ENCODE data around the gene PPRC1.

PPRC1 gene

DNA sequence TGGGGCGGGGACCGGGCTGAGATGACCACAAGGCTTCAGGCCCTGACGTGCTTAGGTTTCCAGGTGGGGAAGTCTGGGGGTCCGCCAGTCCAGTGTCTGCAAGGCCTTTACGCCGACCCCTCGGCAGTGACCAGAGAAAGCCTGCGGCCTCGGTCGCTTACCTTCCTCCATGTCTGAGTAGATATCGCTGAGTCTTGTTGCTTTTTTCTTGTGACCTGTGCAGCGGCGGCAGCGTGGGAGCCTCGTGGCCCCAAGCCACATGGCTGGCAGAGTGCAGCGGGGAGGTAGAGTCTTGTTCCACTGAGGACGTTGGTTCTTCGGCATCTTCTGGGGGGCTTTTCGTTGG is 19.7 kb downstream of the PPRC1 start:
- no peaks in the 10 kb centered on the region for H4K20me1 ChIP-seq (ENCODE audit: insufficient read depth, low read length)
- no peaks in the 10 kb centered on the region for H3F3A ChIP-seq (ENCODE audit: insufficient read depth, low read length)
- peak overlapping the region; percentile 98 for H3K9ac ChIP-seq (ENCODE audit: low read length)
- peak overlapping the region; percentile 49 for H3K27ac ChIP-seq (ENCODE audit: low read depth, low read length, poor library complexity, severe bottlenecking)
- no peaks in the 10 kb centered on the region for H3K27me3 ChIP-seq (ENCODE audit: insufficient read depth, low read length)
- peaks cover 56% of the 10 kb centered on the region for H3K36me3 ChIP-seq (ENCODE audit: insufficient read depth, low read length)
- H3K9me2 ChIP-seq (ENCODE audit: low read depth, low read length), result no peaks in the 10 kb centered on the region
- H3K4me1 ChIP-seq (ENCODE audit: insufficient read depth, low read length, severe bottlenecking), result peaks cover 11% of the 10 kb centered on the region
- H3K4me3 ChIP-seq (ENCODE audit: low read depth, low read length, poor library complexity, severe bottlenecking), result peak overlapping the region; percentile 91
- H3K79me2 ChIP-seq (ENCODE audit: insufficient read depth, low read length), result peaks cover 36% of the 10 kb centered on the region
- no peaks in the 10 kb centered on the region for H3K9me3 ChIP-seq (ENCODE audit: low read length)
- peak overlapping the region; percentile 97 for H3K4me2 ChIP-seq (ENCODE audit: low read length)
- TF ChIP-seq EZH2 (IDR thresholded peaks at IDR 0.05; ENCODE audit: borderline replicate concordance, low read length) (no peak), CTCF (IDR thresholded peaks at IDR 0.05; ENCODE audit: low read length) (no peak)
- H2AFZ ChIP-seq (ENCODE audit: low read length), result no peak overlapping the region

DNA sequence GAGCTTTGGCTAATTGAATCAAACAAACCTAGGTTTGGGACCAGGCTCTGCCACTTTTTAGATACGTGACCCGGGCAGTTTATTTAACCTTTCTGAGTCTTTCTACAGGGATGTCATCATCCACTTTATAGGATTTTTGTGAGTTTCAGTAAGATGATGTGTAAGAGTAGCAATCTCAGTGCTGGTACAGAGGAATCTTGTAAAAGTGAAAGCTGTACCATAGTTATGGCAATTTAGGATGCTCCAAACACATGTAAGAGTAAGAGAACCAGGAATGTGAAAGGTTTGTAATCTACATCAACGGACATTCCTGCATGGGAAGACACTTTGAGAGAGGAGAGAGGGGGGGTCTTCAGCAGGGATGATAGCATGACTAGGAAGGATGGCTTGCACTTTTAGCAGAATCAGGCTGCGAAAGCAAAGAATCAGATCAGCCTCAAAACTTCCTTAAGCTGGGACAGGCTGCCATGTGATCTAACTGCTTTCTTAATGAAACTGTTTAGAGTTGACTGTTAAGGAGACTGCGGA is 20.3 kb downstream of the PPRC1 start:
- Histone ChIP-seq H3F3A (ENCODE audit: insufficient read depth, low read length) (no peaks in the 10 kb centered on the region), H3K9ac (ENCODE audit: low read length) (peak overlapping the region; percentile 98), H3K27ac (ENCODE audit: low read depth, low read length, poor library complexity, severe bottlenecking) (peak overlapping the region; percentile 25), H3K4me2 (ENCODE audit: low read length) (peak overlapping the region; percentile 97), H2AFZ (ENCODE audit: low read length) (no peak overlapping the region), H3K9me2 (ENCODE audit: low read depth, low read length) (no peaks in the 10 kb centered on the region), H3K4me1 (ENCODE audit: insufficient read depth, low read length, severe bottlenecking) (peaks cover 11% of the 10 kb centered on the region), H4K20me1 (ENCODE audit: insufficient read depth, low read length) (no peaks in the 10 kb centered on the region), H3K79me2 (ENCODE audit: insufficient read depth, low read length) (peaks cover 36% of the 10 kb centered on the region), H3K36me3 (ENCODE audit: insufficient read depth, low read length) (peaks cover 56% of the 10 kb centered on the region), H3K9me3 (ENCODE audit: low read length) (no peaks in the 10 kb centered on the region), H3K27me3 (ENCODE audit: insufficient read depth, low read length) (no peaks in the 10 kb centered on the region), H3K4me3 (ENCODE audit: low read depth, low read length, poor library complexity, severe bottlenecking) (peak overlapping the region; percentile 91)
- TF ChIP-seq CTCF (IDR thresholded peaks at IDR 0.05; ENCODE audit: low read length), result no peak
- TF ChIP-seq EZH2 (IDR thresholded peaks at IDR 0.05; ENCODE audit: borderline replicate concordance, low read length), result no peak

- Histone ChIP-seq H4K20me1 (ENCODE audit: insufficient read depth, low read length) (no peaks in the 10 kb centered on the region), H3K4me3 (ENCODE audit: low read depth, low read length, poor library complexity, severe bottlenecking) (no peak overlapping the region), H3K9me2 (ENCODE audit: low read depth, low read length) (no peaks in the 10 kb centered on the region), H3K9ac (ENCODE audit: low read length) (no peak overlapping the region), H2AFZ (ENCODE audit: low read length) (no peak overlapping the region), H3K27me3 (ENCODE audit: insufficient read depth, low read length) (no peaks in the 10 kb centered on the region), H3F3A (ENCODE audit: insufficient read depth, low read length) (no peaks in the 10 kb centered on the region), H3K4me2 (ENCODE audit: low read length) (peak overlapping the region; percentile 9; the same call in 1 of the 2 replicates), H3K79me2 (ENCODE audit: insufficient read depth, low read length) (peaks cover 36% of the 10 kb centered on the region), H3K36me3 (ENCODE audit: insufficient read depth, low read length) (peaks cover 59% of the 10 kb centered on the region), H3K9me3 (ENCODE audit: low read length) (no peaks in the 10 kb centered on the region), H3K4me1 (ENCODE audit: insufficient read depth, low read length, severe bottlenecking) (peaks cover 11% of the 10 kb centered on the region), H3K27ac (ENCODE audit: low read depth, low read length, poor library complexity, severe bottlenecking) (no peak overlapping the region)
- no peak for TF ChIP-seq CTCF (IDR thresholded peaks at IDR 0.05; ENCODE audit: low read length)
- no peak for TF ChIP-seq EZH2 (IDR thresholded peaks at IDR 0.05; ENCODE audit: borderline replicate concordance, low read length)
Observed at GRCh38 chr10:102154466-102155116, 21.8 kb downstream of the PPRC1 start.
